HepG2 (cell line): ENCODE measurements around the gene SFXN1.

Experiments used
- EZH2 ChIP-seq: conservative IDR thresholded peaks from 2 replicates; pipeline ENCODE4 v1.6.1; 2012; ENCODE audit warnings: mild to moderate bottlenecking, low read depth, low read length, moderate library complexity
- GABPA ChIP-seq, 2 experiments: IDR thresholded peaks; 2 replicates each; pipeline ENCODE4 v1.6.1; 2011 to 2016; ENCODE audit warnings: low read depth in 2 of 2, low read length in 1 of 2, missing biosample characterization in 1 of 2, missing genetic modification characterization in 1 of 2
- KAT7 ChIP-seq: IDR thresholded peaks from 2 replicates; pipeline ENCODE4 v1.6.1; 2018; ENCODE audit warnings: borderline replicate concordance, missing compliant biosample characterization
- NFYB ChIP-seq: sonication (generic); formaldehyde crosslinking; IDR thresholded peaks from 2 replicates; pipeline ENCODE4 v1.4.0; 2020; ENCODE audit warnings: missing genetic modification reagents
- PHF20 ChIP-seq: sonication (generic); formaldehyde crosslinking; IDR thresholded peaks from 2 replicates; pipeline ENCODE4 v1.5.0; 2020; ENCODE audit warnings: mild to moderate bottlenecking, missing genetic modification reagents
- SAFB2 ChIP-seq: sonication (generic); formaldehyde crosslinking; IDR thresholded peaks from 2 replicates; pipeline ENCODE4 v1.5.1; 2020; ENCODE audit warnings: missing genetic modification reagents, low read depth, mild to moderate bottlenecking, borderline replicate concordance
- YEATS2 ChIP-seq: sonication (generic); formaldehyde crosslinking; IDR thresholded peaks from 2 replicates; pipeline ENCODE4 v1.4.0; 2020; ENCODE audit warnings: missing genetic modification reagents, borderline replicate concordance
- ZMYM4 ChIP-seq: sonication (generic); formaldehyde crosslinking; IDR thresholded peaks from 2 replicates; pipeline ENCODE4 v1.8.1; 2023; ENCODE audit warnings: mild to moderate bottlenecking, missing genetic modification reagents
- ZNF331 ChIP-seq: sonication (generic); formaldehyde crosslinking; IDR thresholded peaks from 2 replicates; pipeline ENCODE4 v1.4.0; 2020; ENCODE audit warnings: missing genetic modification reagents
- TF ChIP-seq, protein P1 (sequence below): IDR thresholded peaks from 2 replicates; pipeline ENCODE4 v1.6.1; 2012; ENCODE audit warnings: inconsistent platforms
- TF ChIP-seq, protein P2 (sequence below): sonication (generic); formaldehyde crosslinking; IDR thresholded peaks from 2 replicates; pipeline ENCODE4 v1.4.0; 2020; ENCODE audit warnings: missing genetic modification reagents

DNA sequence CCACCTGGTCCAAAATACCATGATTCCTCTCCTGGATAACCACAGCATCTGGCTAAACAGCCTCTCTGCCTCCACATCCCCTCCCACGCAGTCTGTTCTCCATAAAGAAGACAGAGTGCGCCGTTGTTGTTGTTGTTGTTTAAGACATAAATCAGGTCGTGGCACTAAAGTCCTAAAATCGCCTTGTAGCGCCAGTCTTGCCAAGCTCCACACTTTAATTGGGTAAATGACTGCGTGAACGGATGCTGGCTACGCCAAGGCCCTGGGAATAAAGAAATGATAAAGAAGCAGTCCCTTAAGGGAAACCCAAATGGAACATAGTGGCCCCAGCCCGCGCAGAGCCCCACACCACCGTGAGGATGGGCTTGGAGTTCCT is 364 bp upstream of the SFXN1 start:
- TF ChIP-seq YEATS2 (no peak), SAFB2 (no peak), ZNF331 (CRISPR knock-in tag) (no peak), NFYB (CRISPR knock-in tag) (no peak), GABPA (IDR thresholded peaks at IDR 0.05; ENCODE audit: low read depth, low read length) (no peak), GABPA (CRISPR knock-in tag; IDR thresholded peaks at IDR 0.05; ENCODE audit: low read depth) (no peak), PHF20 (CRISPR knock-in tag) (no peak), EZH2 (no peak), ZMYM4 (no peak), KAT7 (CRISPR knock-in tag) (no peak)
- TF ChIP-seq, protein P1, sequence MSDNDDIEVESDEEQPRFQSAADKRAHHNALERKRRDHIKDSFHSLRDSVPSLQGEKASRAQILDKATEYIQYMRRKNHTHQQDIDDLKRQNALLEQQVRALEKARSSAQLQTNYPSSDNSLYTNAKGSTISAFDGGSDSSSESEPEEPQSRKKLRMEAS, result no peak
- TF ChIP-seq, protein P2, sequence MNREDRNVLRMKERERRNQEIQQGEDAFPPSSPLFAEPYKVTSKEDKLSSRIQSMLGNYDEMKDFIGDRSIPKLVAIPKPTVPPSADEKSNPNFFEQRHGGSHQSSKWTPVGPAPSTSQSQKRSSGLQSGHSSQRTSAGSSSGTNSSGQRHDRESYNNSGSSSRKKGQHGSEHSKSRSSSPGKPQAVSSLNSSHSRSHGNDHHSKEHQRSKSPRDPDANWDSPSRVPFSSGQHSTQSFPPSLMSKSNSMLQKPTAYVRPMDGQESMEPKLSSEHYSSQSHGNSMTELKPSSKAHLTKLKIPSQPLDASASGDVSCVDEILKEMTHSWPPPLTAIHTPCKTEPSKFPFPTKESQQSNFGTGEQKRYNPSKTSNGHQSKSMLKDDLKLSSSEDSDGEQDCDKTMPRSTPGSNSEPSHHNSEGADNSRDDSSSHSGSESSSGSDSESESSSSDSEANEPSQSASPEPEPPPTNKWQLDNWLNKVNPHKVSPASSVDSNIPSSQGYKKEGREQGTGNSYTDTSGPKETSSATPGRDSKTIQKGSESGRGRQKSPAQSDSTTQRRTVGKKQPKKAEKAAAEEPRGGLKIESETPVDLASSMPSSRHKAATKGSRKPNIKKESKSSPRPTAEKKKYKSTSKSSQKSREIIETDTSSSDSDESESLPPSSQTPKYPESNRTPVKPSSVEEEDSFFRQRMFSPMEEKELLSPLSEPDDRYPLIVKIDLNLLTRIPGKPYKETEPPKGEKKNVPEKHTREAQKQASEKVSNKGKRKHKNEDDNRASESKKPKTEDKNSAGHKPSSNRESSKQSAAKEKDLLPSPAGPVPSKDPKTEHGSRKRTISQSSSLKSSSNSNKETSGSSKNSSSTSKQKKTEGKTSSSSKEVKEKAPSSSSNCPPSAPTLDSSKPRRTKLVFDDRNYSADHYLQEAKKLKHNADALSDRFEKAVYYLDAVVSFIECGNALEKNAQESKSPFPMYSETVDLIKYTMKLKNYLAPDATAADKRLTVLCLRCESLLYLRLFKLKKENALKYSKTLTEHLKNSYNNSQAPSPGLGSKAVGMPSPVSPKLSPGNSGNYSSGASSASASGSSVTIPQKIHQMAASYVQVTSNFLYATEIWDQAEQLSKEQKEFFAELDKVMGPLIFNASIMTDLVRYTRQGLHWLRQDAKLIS (CRISPR knock-in tag), result no peak
